ENCODE measurements around the gene INSR. TPM values are rescaled to one million over a fixed set of nuclear protein-coding genes. Genes with fewer than 3 reads are reported as not detected.
A peak's percentile ranks its signal among the peaks of the same experiment; 100 is the strongest.

INSR gene
- polyA plus RNA-seq, 1 donor from 2014 or later = 0.53 TPM

DNA sequence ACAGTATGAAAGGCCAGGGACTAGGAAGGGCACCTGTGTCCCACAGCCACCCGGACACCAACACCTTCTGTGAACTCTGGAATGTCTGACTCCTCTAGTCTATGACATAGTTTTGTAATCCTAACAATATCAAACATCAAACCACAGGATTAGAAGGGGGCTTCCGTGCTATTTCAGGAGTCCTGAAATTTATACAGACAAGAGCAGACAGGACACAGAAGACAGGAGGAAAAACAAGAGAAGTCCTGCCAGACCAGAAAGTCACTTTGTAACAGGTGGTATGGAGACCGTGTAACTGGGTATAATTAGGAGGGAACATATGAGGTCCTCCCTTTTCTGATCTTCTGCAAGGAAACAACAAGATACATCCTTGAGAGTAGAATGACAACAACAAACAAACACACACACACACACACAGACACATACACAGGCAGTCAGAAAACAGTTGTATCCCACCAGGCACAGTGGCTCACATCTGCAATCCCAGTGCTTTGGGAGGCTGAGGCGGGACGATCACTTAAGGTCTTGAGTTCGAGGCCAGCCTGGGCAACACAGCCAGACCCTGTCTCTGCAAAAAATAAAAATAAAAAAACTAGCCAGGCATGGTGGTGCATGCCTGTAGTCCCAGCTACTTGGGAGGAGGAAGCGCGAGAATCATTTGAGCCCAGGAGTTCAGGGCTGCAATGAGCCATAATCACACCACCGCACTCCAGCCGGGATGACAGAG lies 13.1 kb downstream of the INSR start:
- Mint-ChIP-seq H3K36me3 (peaks cover 2% of the 10 kb centered on the region), H3K9me3 (peaks cover 0 to 1% (median 0%) of the 10 kb centered on the region in 3 donors), H3K27me3 (peaks cover 4% of the 10 kb centered on the region), H3K4me1 (peaks cover 0 to 5% (median 3%) of the 10 kb centered on the region in 3 donors), H3K27ac (no peak overlapping the region), H3K4me3 (no peak overlapping the region)

DNA sequence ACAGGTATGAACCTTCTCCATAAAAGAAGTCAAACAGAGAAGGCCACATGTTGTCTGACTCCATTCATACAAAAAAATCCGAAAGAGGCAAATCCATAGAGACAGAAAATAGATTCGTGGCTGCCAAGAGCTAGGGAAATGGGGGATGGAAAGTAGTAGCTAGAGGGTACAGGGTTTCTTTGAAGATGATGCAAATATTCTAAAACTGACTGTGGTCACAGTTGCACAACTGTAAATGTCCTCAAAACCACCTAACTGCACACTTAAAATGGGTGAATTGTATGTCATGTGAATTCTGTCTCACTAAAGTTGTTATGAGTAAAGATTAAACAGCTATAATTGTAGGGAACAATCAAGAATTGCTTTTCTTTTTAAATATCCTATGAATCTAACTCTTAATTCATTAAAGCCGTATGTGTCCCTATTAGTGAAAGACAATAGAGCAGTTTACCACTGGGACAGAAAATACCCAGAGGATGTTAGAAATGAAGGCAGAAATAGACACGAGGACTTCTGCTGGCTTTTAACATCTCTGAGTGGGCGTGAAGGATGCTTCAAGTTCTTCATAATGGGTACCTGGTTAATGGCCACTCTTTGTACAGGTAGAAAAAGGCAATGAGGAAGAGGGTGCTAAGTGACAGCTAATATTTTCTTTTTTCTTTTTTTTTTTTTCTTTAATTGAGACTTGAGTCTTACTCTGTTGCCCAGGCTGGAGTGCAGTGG lies 21.2 kb downstream of the INSR start:
- Mint-ChIP-seq H3K4me3 (no peak overlapping the region), H3K27ac (no peak overlapping the region), H3K27me3 (peaks cover 2% of the 10 kb centered on the region)

DNA sequence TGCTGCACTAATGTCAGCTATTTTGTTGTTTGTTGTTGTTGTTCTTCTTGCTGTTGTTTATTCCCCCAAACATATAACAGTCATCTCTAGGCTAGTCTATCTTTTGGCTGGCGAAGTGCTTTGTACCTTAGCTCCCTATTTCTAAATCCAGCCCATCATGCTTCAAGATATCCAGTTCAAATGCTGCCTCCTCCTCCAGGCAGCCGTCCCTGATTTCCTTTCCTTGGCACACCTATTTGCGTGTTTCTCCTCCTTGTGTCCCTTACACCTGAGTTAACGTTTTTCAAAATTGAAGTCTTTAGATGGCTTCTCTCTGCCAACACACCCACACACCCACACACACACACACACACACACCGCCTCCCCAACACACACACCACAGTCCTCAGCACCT lies 25.5 kb downstream of the INSR start:
- Mint-ChIP-seq H3K4me3 (no peak overlapping the region), H3K27me3 (peaks cover 2% of the 10 kb centered on the region), H3K36me3 (peaks cover 7% of the 10 kb centered on the region), H3K4me1 (peaks cover 8 to 12% (median 10%) of the 10 kb centered on the region in 3 donors), H3K9me3 (peaks cover 0 to 8% (median 2%) of the 10 kb centered on the region in 3 donors), H3K27ac (no peak overlapping the region)

More for the DNA sequence above, 21.2 kb downstream of the INSR start:
- Mint-ChIP-seq H3K4me1 (peaks cover 8 to 10% (median 9%) of the 10 kb centered on the region in 3 donors), H3K36me3 (no peaks in the 10 kb centered on the region), H3K9me3 (no peaks in the 10 kb centered on the region)

DNA sequence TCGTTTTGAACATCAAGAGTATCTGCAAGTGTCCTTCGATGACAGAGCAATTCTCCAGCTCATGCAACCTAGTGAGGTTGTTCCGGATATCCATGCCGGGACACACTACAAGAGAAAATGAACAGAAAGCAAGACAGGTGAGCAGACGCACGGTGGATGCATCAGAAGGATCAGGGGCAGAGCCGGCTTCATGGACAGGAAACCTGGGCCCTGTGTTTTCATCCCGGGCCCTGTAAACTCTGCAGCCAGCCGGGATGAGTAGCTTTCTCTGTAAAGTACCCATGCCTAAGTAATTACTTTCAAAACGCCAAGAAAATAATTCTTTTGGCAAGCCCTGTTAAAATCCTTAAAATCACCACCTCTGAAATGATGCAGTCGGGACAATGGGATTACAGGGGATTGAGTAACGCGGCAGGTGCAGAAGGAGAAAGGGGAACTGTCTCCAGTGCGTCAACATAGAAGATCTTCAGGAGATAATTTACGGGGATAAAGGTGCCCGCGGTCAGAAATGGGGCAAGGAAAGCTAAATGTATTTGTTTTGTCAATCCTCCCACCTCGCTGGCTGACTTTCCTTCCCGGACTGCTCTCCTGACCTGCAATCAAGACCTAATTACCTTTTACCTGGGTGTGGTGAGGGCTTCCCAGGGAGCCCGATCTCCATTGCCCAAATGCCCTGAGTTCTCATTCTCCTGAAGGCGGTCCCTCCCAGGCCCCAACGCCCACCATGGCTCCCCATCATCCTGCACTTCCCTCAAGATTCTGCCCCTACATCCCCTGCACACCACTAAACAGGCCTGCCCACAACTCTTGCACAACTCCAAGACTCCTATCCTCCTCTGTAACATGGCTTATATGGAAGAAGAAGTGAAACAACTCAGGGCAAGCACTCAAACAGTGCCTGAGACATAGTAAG lies 26.2 kb downstream of the INSR start:
- H3K27ac Mint-ChIP-seq = peak overlapping the region in 1 of 3 donors; percentile 88
- peaks cover 0 to 8% (median 2%) of the 10 kb centered on the region in 3 donors for H3K9me3 Mint-ChIP-seq
- H3K4me3 Mint-ChIP-seq = no peak overlapping the region
- peaks cover 6 to 9% (median 8%) of the 10 kb centered on the region in 3 donors for H3K4me1 Mint-ChIP-seq
- peaks cover 7% of the 10 kb centered on the region for H3K36me3 Mint-ChIP-seq
- H3K27me3 Mint-ChIP-seq = no peaks in the 10 kb centered on the region

DNA sequence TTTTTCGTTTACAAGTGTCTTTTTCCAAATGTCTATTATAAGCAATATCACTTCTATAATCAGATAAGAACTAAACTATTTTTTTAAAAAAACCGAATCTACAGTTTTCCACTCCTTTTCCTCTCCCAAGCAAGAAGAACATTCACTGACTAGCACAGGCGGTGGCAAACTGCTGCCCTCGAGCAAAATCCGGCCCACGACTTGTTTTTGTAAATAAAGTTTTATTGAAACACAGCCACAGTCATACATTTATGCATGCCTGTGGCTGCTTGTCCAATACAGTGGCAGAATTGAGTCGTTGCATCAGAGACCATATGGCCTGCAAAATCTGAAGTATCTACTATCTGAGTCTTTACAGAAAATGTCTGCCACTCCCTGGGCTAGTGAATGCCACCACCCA lies 27.4 kb downstream of the INSR start:
- H3K27me3 Mint-ChIP-seq = no peaks in the 10 kb centered on the region
- H3K4me1 Mint-ChIP-seq = peaks cover 0 to 4% (median 2%) of the 10 kb centered on the region in 3 donors
- H3K27ac Mint-ChIP-seq = no peak overlapping the region
- H3K36me3 Mint-ChIP-seq = peaks cover 7% of the 10 kb centered on the region
- no peak overlapping the region for H3K4me3 Mint-ChIP-seq
- H3K9me3 Mint-ChIP-seq = peaks cover 0 to 8% (median 2%) of the 10 kb centered on the region in 3 donors

- no peak overlapping the region for H3K27ac Mint-ChIP-seq
- peaks cover 1 to 4% (median 2%) of the 10 kb centered on the region in 3 donors for H3K4me1 Mint-ChIP-seq
- H3K4me3 Mint-ChIP-seq = no peak overlapping the region
These were observed 28.3 kb downstream of the INSR start for GRCh38 chr19:7265963-7266362.

GRCh38 chr19:7264858-7265257 lies 29.4 kb downstream of the INSR start:
- Mint-ChIP-seq H3K27ac (no peak overlapping the region), H3K27me3 (no peaks in the 10 kb centered on the region), H3K36me3 (peaks cover 7% of the 10 kb centered on the region), H3K4me3 (no peak overlapping the region), H3K9me3 (peaks cover 0 to 8% (median 2%) of the 10 kb centered on the region in 3 donors), H3K4me1 (peaks cover 1 to 4% (median 2%) of the 10 kb centered on the region in 3 donors)

More at GRCh38 chr19:7265963-7266362, 28.3 kb downstream of the INSR start:
- Mint-ChIP-seq H3K36me3 (peaks cover 7% of the 10 kb centered on the region), H3K27me3 (no peaks in the 10 kb centered on the region), H3K9me3 (peaks cover 0 to 8% (median 2%) of the 10 kb centered on the region in 3 donors)

DNA sequence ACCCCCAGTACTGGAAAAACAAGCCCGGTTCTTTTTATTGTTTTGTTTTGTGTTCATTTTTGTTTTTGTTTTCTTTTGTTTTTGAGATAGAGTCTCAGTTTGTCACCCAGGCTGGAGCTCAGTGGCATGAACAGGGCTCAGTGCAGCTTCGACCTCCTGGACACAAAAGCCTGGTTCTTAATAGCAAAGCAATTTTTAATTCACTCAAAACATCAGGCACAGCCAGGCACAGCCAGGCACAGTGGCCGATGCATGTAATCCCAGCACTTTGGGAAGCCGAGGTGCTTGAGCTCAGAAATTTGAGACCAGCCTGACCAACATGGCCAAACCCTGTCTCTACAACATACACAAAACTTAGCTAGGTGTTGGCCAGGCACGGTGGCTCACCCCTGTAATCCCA lies 30.7 kb downstream of the INSR start:
- H3K4me1 Mint-ChIP-seq = peaks cover 1 to 4% (median 2%) of the 10 kb centered on the region in 3 donors
- peaks cover 7% of the 10 kb centered on the region for H3K36me3 Mint-ChIP-seq
- H3K27ac Mint-ChIP-seq = no peak overlapping the region
- H3K4me3 Mint-ChIP-seq = no peak overlapping the region
- peaks cover 4% of the 10 kb centered on the region for H3K27me3 Mint-ChIP-seq
- peaks cover 0 to 8% (median 2%) of the 10 kb centered on the region in 3 donors for H3K9me3 Mint-ChIP-seq

GRCh38 chr19:7263066-7263465 lies 31.1 kb downstream of the INSR start:
- no peak overlapping the region for H3K27ac Mint-ChIP-seq
- peaks cover 0 to 4% (median 1%) of the 10 kb centered on the region in 3 donors for H3K4me1 Mint-ChIP-seq
- no peak overlapping the region for H3K4me3 Mint-ChIP-seq
- peaks cover 4% of the 10 kb centered on the region for H3K27me3 Mint-ChIP-seq
- peaks cover 7% of the 10 kb centered on the region for H3K36me3 Mint-ChIP-seq
- H3K9me3 Mint-ChIP-seq = peaks cover 0 to 8% (median 2%) of the 10 kb centered on the region in 3 donors

DNA sequence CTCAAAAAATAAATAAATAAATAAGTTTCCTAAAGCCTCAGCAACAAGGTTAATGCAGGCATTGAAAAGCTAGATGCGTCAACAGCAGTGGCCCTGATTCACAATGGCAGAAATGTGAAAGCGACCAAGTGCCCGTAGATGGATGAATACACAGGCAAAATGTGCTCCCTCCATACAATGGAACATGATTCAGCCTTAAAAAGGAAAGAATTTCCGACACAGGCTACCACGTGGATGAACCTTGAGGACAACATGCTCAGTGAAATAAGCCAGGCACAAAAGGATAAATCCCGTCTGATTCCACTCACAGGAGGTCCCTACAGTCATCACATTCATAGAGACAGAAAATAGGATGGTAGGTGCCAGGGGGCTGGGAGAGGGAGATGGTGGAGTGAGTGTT lies 31.7 kb downstream of the INSR start:
- H3K4me3 Mint-ChIP-seq = no peak overlapping the region
- peaks cover 0 to 4% (median 1%) of the 10 kb centered on the region in 3 donors for H3K4me1 Mint-ChIP-seq
- H3K9me3 Mint-ChIP-seq = peaks cover 0 to 8% (median 2%) of the 10 kb centered on the region in 3 donors
- H3K27me3 Mint-ChIP-seq = peaks cover 4% of the 10 kb centered on the region
- peaks cover 7% of the 10 kb centered on the region for H3K36me3 Mint-ChIP-seq
- H3K27ac Mint-ChIP-seq = peak overlapping the region in 1 of 3 donors; percentile 53

DNA sequence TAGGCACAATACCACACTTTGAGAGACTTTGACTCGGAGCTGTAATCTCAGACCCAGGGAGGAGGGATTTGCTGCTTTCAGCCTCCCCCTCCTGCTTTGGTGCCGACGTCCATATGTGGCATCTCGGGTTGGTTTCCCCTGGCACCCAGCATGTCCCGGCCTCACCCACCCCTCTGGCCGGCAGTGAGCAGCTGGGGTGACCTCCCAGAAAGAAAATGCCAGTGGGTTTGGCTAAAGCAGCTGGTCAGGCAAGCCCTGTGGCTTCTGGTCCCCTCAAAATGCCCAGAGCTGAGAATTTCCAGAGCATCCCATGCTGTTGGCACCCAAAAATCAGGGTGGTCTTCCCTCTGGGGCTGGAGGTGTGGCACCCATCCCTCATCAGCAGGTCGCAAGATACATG lies 34.1 kb downstream of the INSR start:
- peaks cover 4% of the 10 kb centered on the region for H3K27me3 Mint-ChIP-seq
- no peak overlapping the region for H3K4me3 Mint-ChIP-seq
- H3K9me3 Mint-ChIP-seq = peaks cover 0 to 1% (median 0%) of the 10 kb centered on the region in 3 donors
- H3K27ac Mint-ChIP-seq = no peak overlapping the region
- peaks cover 0 to 1% (median 0%) of the 10 kb centered on the region in 3 donors for H3K4me1 Mint-ChIP-seq
- peaks cover 3% of the 10 kb centered on the region for H3K36me3 Mint-ChIP-seq

- Mint-ChIP-seq H3K4me3 (no peak overlapping the region), H3K36me3 (no peaks in the 10 kb centered on the region), H3K27me3 (peaks cover 4% of the 10 kb centered on the region), H3K9me3 (peaks cover 0 to 1% (median 0%) of the 10 kb centered on the region in 3 donors), H3K4me1 (peaks cover 0 to 1% (median 1%) of the 10 kb centered on the region in 3 donors), H3K27ac (no peak overlapping the region)
These were observed 35.3 kb downstream of the INSR start for GRCh38 chr19:7258840-7259395.

GRCh38 chr19:7258041-7258839 lies 36.0 kb downstream of the INSR start:
- H3K4me1 Mint-ChIP-seq = peaks cover 0 to 1% (median 1%) of the 10 kb centered on the region in 3 donors
- H3K4me3 Mint-ChIP-seq = no peak overlapping the region
- H3K27ac Mint-ChIP-seq = no peak overlapping the region
- H3K27me3 Mint-ChIP-seq = peaks cover 4% of the 10 kb centered on the region
- H3K36me3 Mint-ChIP-seq = no peaks in the 10 kb centered on the region
- peaks cover 0 to 1% (median 0%) of the 10 kb centered on the region in 3 donors for H3K9me3 Mint-ChIP-seq
